ENCODE measurements around the gene CALR3. TPM values are rescaled to one million over a fixed set of nuclear protein-coding genes. Genes with fewer than 3 reads are reported as not detected.
A peak's percentile ranks its signal among the peaks of the same experiment; 100 is the strongest.

The CALR3 gene
- total and polyA plus RNA-seq, 10 of the 15 experiments (the other 5 are each of a cell fraction or from before 2014, with no cell fraction given), result 0.05 to 0.45 (median 0.12) TPM; not detected in 2

DNA sequence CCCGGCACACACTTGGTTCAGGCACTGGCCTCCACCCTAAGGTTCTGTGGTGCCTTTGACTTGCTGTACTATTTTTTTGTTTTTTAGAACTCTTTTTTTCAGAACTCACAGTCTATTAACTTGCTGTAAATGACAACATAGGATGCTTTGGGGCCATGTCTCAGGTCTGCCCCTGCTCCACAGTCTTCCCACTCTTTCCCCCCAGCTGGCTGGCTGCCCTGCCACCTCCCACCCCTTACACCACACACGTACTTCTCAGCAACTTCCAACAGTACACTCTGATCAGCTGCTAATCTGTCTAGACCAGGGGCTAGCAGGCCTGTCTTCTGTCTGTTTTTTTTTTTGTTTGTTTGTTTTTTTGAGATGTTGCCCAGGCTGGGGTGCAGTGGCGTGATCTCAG, 8.3 kb upstream of the CALR3 start:
- no peak for DNase-seq (ENCODE audit: low read depth, low spot score)
- in situ Hi-C loops (cut with MboI), result no loop called here
- Histone ChIP-seq H3K27ac (ENCODE audit: control insufficient read depth, insufficient read depth) (no peak overlapping the region), H3K4me3 (no peak overlapping the region), H3K36me3 (ENCODE audit: control insufficient read depth in 2 of 2, insufficient read depth in 2 of 2, low read length in 1 of 2) (peaks cover 0 to 4% of the 10 kb centered on the region in 2 experiments), H3K27me3 (replicated peaks in 1 of 2; ENCODE audit: control insufficient read depth in 2 of 2, insufficient read depth in 2 of 2, low read length in 1 of 2) (no peaks in the 10 kb centered on the region), H3K9ac (ENCODE audit: control insufficient read depth, insufficient read depth, low read length) (no peak overlapping the region), H3K79me2 (ENCODE audit: control insufficient read depth, insufficient read depth, low read length) (no peaks in the 10 kb centered on the region), H2AFZ (ENCODE audit: control insufficient read depth, low read depth, low read length) (no peak overlapping the region), H3K4me2 (ENCODE audit: control insufficient read depth, insufficient read depth) (no peak overlapping the region), H3K4me1 (ENCODE audit: control insufficient read depth, insufficient read depth, low read length) (no peaks in the 10 kb centered on the region), H4K20me1 (ENCODE audit: control insufficient read depth, insufficient read depth) (no peaks in the 10 kb centered on the region), H3K9me3 (replicated peaks; ENCODE audit: control insufficient read depth, insufficient read depth, low read length) (no peaks in the 10 kb centered on the region)
- FAIRE-seq, result no peak
- POLR2A ChIA-PET, result no interaction called here
- BruUV-seq (replicated peaks), result no TSS peak
- RAD21 ChIA-PET (ENCODE audit: unreplicated experiment), result no interaction called here
- ATAC-seq, result no peak
- intact Hi-C loops (cut with micrococcal nuclease; ENCODE audit: unreplicated experiment), result no loop called here
- SMC1A ChIA-PET (ENCODE audit: uncharacterized antibody, unreplicated experiment), result no interaction called here
- 62% methylated on average over 3 of the region's 3 CpGs for WGBS (ENCODE audit: insufficient coverage, insufficient replicate concordance, low lambda C conversion rate, missing lambda C conversion rate)
- CTCF ChIA-PET, result no interaction called here
- no peak for TF ChIP-seq NR2C1 (IDR thresholded peaks at IDR 0.05)

DNA sequence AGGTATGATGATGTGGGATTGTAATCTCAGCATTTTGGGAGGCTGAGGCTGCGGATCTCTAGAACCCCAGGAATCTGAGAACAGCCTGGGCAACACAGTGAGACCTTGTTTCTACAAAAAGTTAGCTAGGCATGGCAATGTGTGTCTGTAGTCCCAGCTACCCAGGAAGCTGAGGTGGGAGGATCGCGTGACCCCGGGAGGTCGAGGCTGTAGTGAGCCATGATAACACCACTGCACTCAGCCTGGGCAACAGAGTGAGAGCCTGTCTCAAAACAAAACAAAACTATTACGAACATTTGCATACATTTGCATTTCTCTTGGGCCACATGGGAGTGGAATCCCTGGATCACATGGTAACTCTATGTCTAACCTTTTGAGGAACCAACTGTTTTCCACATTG, 1.9 kb upstream of the CALR3 start:
- Histone ChIP-seq H3K9me3 (replicated peaks; ENCODE audit: control insufficient read depth, insufficient read depth, low read length) (no peaks in the 10 kb centered on the region), H3K79me2 (ENCODE audit: control insufficient read depth, insufficient read depth, low read length) (peaks cover 10% of the 10 kb centered on the region), H3K36me3 (ENCODE audit: control insufficient read depth in 2 of 2, insufficient read depth in 2 of 2, low read length in 1 of 2) (peaks cover 0 to 4% of the 10 kb centered on the region in 2 experiments; a peak in 1 of 4 replicates), H2AFZ (ENCODE audit: control insufficient read depth, low read depth, low read length) (no peak overlapping the region), H3K4me2 (ENCODE audit: control insufficient read depth, insufficient read depth) (peak overlapping the region; percentile 25; the same call in 1 of the 2 replicates), H3K4me3 (no peak overlapping the region), H4K20me1 (ENCODE audit: control insufficient read depth, insufficient read depth) (no peaks in the 10 kb centered on the region), H3K27me3 (replicated peaks in 1 of 2; ENCODE audit: control insufficient read depth in 2 of 2, insufficient read depth in 2 of 2, low read length in 1 of 2) (no peaks in the 10 kb centered on the region), H3K4me1 (ENCODE audit: control insufficient read depth, insufficient read depth, low read length) (peaks cover 3% of the 10 kb centered on the region; the same call in 1 of the 2 replicates), H3K27ac (ENCODE audit: control insufficient read depth, insufficient read depth) (no peak overlapping the region), H3K9ac (ENCODE audit: control insufficient read depth, insufficient read depth, low read length) (no peak overlapping the region)
- WGBS (ENCODE audit: insufficient coverage, insufficient replicate concordance, low lambda C conversion rate, missing lambda C conversion rate), result 89% methylated on average over 6 of the region's 6 CpGs
- ATAC-seq (no peak), FAIRE-seq (no peak), DNase-seq (ENCODE audit: low read depth, low spot score) (no peak)
- in situ Hi-C loops (cut with MboI) (no loop called here), intact Hi-C loops (cut with micrococcal nuclease; ENCODE audit: unreplicated experiment) (loop anchor here (2.0 kb wide), 1 partner anchor 53 kb away; no protein-coding TSS in a partner anchor)
- ChIA-PET CTCF (no interaction called here), SMC1A (ENCODE audit: uncharacterized antibody, unreplicated experiment) (interaction anchor here (1.6 to 3.0 kb wide), 2 partner anchors 11 to 27 kb away, joined by 4 to 11 read pairs; no protein-coding TSS in a partner anchor), RAD21 (ENCODE audit: unreplicated experiment) (no interaction called here), POLR2A (interaction anchor here (0.6 kb wide), 2 partner anchors 26 to 53 kb away, joined by 4 to 7 read pairs; no protein-coding TSS in a partner anchor)
- no TSS peak for BruUV-seq (replicated peaks)
- no peak for TF ChIP-seq SIN3A (IDR thresholded peaks at IDR 0.05; ENCODE audit: low read depth, low read length)
- TF ChIP-seq SMAD5 (IDR thresholded peaks at IDR 0.05; ENCODE audit: low read depth), result no peak
- no peak for TF ChIP-seq YY1 (IDR thresholded peaks at IDR 0.05; ENCODE audit: low read depth, low read length)
- TF ChIP-seq ZNF592 (IDR thresholded peaks at IDR 0.05), result no peak
- no peak for TF ChIP-seq MTA2 (IDR thresholded peaks at IDR 0.05; ENCODE audit: low read depth)
- no peak for TF ChIP-seq GATAD2B (conservative IDR thresholded peaks at IDR 0.05; ENCODE audit: low read depth)
- no peak for TF ChIP-seq ZNF687 (IDR thresholded peaks at IDR 0.05)
- no peak for TF ChIP-seq PAX8 (IDR thresholded peaks at IDR 0.05)
- TF ChIP-seq EGR1 (IDR thresholded peaks at IDR 0.05; ENCODE audit: borderline replicate concordance in 1 of 2, low read depth in 2 of 2, low read length in 2 of 2), result no peak

All from GM12878 (cell line).